H9 (cell line): ENCODE measurements around the gene NUP210L. TPM values are rescaled to one million over a fixed set of nuclear protein-coding genes. Genes with fewer than 3 reads are reported as not detected.

Source experiments
- DNase-seq: peaks from one replicate; pipeline ENCODE4 v3.0.0-alpha.2; 2017
- H2AFZ ChIP-seq: one replicate; pipeline ENCODE4 v1.6.1; 2013; ENCODE audit warnings: mild to moderate bottlenecking, low read length, control low read depth, moderate library complexity
- H2AK5ac ChIP-seq: 2 replicates; pipeline ENCODE4 v1.6.1; 2013; ENCODE audit warnings: low read length, control low read depth, mixed read lengths; ENCODE audit not compliant: insufficient read length
- H2BK120ac ChIP-seq: one replicate; pipeline ENCODE4 v1.6.1; 2013; ENCODE audit warnings: low read depth, mild to moderate bottlenecking, low read length, control low read depth, inconsistent platforms; ENCODE audit not compliant: poor library complexity, severe bottlenecking
- H2BK12ac ChIP-seq: 2 replicates; pipeline ENCODE4 v1.6.1; 2013; ENCODE audit warnings: low read length, control low read depth, mixed read lengths, low read depth; ENCODE audit not compliant: insufficient read length
- H2BK15ac ChIP-seq: 2 replicates; pipeline ENCODE4 v1.6.1; 2013; ENCODE audit warnings: low read depth, low read length, control low read depth
- H2BK20ac ChIP-seq: one replicate; pipeline ENCODE4 v1.6.1; 2013; ENCODE audit warnings: low read depth, mild to moderate bottlenecking, low read length, control low read depth, inconsistent platforms; ENCODE audit not compliant: poor library complexity, severe bottlenecking
- H2BK5ac ChIP-seq: 2 replicates; pipeline ENCODE4 v1.6.1; 2013; ENCODE audit warnings: low read length, control low read depth, mixed read lengths; ENCODE audit not compliant: insufficient read length
- H3K14ac ChIP-seq: 2 replicates; pipeline ENCODE4 v1.6.1; 2013; ENCODE audit warnings: low read length, control low read depth; ENCODE audit not compliant: insufficient read depth
- H3K18ac ChIP-seq: 2 replicates; pipeline ENCODE4 v1.6.1; 2013; ENCODE audit warnings: low read depth, mild to moderate bottlenecking, mixed read lengths, low read length, control low read depth; ENCODE audit not compliant: insufficient read length
- H3K23ac ChIP-seq: 2 replicates; pipeline ENCODE4 v1.6.1; 2013; ENCODE audit warnings: low read length, control low read depth, mixed read lengths, low read depth; ENCODE audit not compliant: insufficient read length
- H3K23me2 ChIP-seq: 2 replicates; pipeline ENCODE4 v1.6.1; 2013; ENCODE audit warnings: low read depth, mild to moderate bottlenecking, mixed read lengths, low read length, control low read depth; ENCODE audit not compliant: insufficient read length, poor library complexity, severe bottlenecking
- H3K27ac ChIP-seq: 2 replicates; pipeline ENCODE4 v1.5.1; 2013; ENCODE audit warnings: low read length, control low read depth, mixed read lengths, low read depth; ENCODE audit not compliant: insufficient read length
- H3K27me3 ChIP-seq: 2 replicates; pipeline ENCODE4 v1.6.1; 2013; ENCODE audit warnings: low read length, control low read depth, inconsistent platforms; ENCODE audit not compliant: insufficient read depth
- H3K4ac ChIP-seq: 2 replicates; pipeline ENCODE4 v1.6.1; 2013; ENCODE audit warnings: low read depth, mild to moderate bottlenecking, control low read depth, inconsistent platforms, low read length, moderate library complexity
- H3K4me1 ChIP-seq: 2 replicates; pipeline ENCODE4 v1.6.1; 2013; ENCODE audit warnings: low read length, control low read depth, inconsistent platforms; ENCODE audit not compliant: insufficient read depth
- H3K4me2 ChIP-seq: 2 replicates; pipeline ENCODE4 v1.6.1; 2013; ENCODE audit warnings: low read length, control low read depth, mixed read lengths; ENCODE audit not compliant: insufficient read length, insufficient read depth
- H3K56ac ChIP-seq: 2 replicates; pipeline ENCODE4 v1.6.1; 2013; ENCODE audit warnings: low read depth, mild to moderate bottlenecking, mixed read lengths, low read length, control low read depth; ENCODE audit not compliant: insufficient read length
- H3K79me1 ChIP-seq: 2 replicates; pipeline ENCODE4 v1.6.1; 2013; ENCODE audit warnings: low read depth, mild to moderate bottlenecking, moderate library complexity, low read length, control low read depth, inconsistent platforms; ENCODE audit not compliant: insufficient read depth, poor library complexity, severe bottlenecking
- H3K79me2 ChIP-seq: 2 replicates; pipeline ENCODE4 v1.6.1; 2013; ENCODE audit warnings: low read length, control low read depth, inconsistent platforms; ENCODE audit not compliant: insufficient read depth
- H3K9ac ChIP-seq: 2 replicates; pipeline ENCODE4 v1.6.1; 2013; ENCODE audit warnings: low read length, control low read depth, mixed read lengths; ENCODE audit not compliant: insufficient read length; ENCODE audit errors: extremely low read depth
- H3K9me3 ChIP-seq: one replicate; pipeline ENCODE4 v1.6.1; 2013; ENCODE audit warnings: low read depth, low read length, inconsistent platforms; ENCODE audit not compliant: control insufficient read depth
- H3T11ph ChIP-seq: one replicate; pipeline ENCODE4 v1.6.1; 2013; ENCODE audit warnings: mild to moderate bottlenecking, low read length, control low read depth, inconsistent platforms
- H4K20me1 ChIP-seq: one replicate; pipeline ENCODE4 v1.6.1; 2013; ENCODE audit not compliant: control insufficient read depth, insufficient read length, insufficient read depth
- H4K5ac ChIP-seq: 2 replicates; pipeline ENCODE4 v1.6.1; 2013; ENCODE audit warnings: low read depth, mild to moderate bottlenecking, mixed read lengths, low read length, control low read depth; ENCODE audit not compliant: insufficient read length
- H4K8ac ChIP-seq: replicated peaks from 2 replicates; pipeline ENCODE4 v1.6.1; 2013; ENCODE audit warnings: low read length, control low read depth, mixed read lengths, low read depth; ENCODE audit not compliant: insufficient read length
- H4K91ac ChIP-seq: 2 replicates; pipeline ENCODE4 v1.6.1; 2013; ENCODE audit warnings: low read depth, mild to moderate bottlenecking, moderate library complexity, mixed read lengths, low read length, control low read depth; ENCODE audit not compliant: insufficient read length
- H3K27ac Mint-ChIP-seq, 3 experiments: 2 replicates in 2 of 3; 3 replicates in 1 of 3; pipeline ENCODE4 v1.8.0; 2020 to 2021; ENCODE audit warnings: mixed read lengths in 3 of 3, mild to moderate bottlenecking in 1 of 3, moderate library complexity in 1 of 3
- H3K27me3 Mint-ChIP-seq: 2 replicates; pipeline ENCODE4 v1.8.0; 2021; ENCODE audit warnings: low read depth, mild to moderate bottlenecking, moderate library complexity, mixed read lengths
- H3K36me3 Mint-ChIP-seq, 3 experiments: 2 replicates in 2 of 3; 3 replicates in 1 of 3; pipeline ENCODE4 v1.8.0; 2020 to 2021; ENCODE audit warnings: low read depth in 3 of 3, mixed read lengths in 3 of 3; ENCODE audit not compliant: insufficient read depth in 1 of 3
- H3K4me1 Mint-ChIP-seq, 2 experiments: 2 replicates each; pipeline ENCODE4 v1.8.0; 2020; ENCODE audit warnings: mixed read lengths in 2 of 2
- H3K4me3 Mint-ChIP-seq, 2 experiments: 2 replicates in 1 of 2; 3 replicates in 1 of 2; pipeline ENCODE4 v1.8.0; 2020 to 2021; ENCODE audit warnings: mild to moderate bottlenecking in 2 of 2, mixed read lengths in 2 of 2, moderate library complexity in 1 of 2
- H3K9me3 Mint-ChIP-seq, 2 experiments: 2 replicates in 1 of 2; 3 replicates in 1 of 2; pipeline ENCODE4 v1.8.0; 2020; ENCODE audit warnings: mild to moderate bottlenecking in 2 of 2, mixed read lengths in 2 of 2, moderate library complexity in 1 of 2
- WGBS: extraction: QIAGEN DNeasy Blood & Tissue Kit; methylation state at CpG from one replicate; pipeline ENCODE4 v1.1.7; 2013; ENCODE audit warnings: missing lambda C conversion rate, low lambda C conversion rate, mixed read lengths; ENCODE audit not compliant: insufficient read length; ENCODE audit errors: extremely low coverage; 5-methylcytosine and 5-hydroxymethylcytosine counted together
- total RNA-seq: library from RNA; stranded (reverse); gene quantifications from 2 replicates; pipeline ENCODE4 v1.2.1, GENCODE V29; 2021
- TF ChIP-seq, protein P1 (sequence below): fragments of 200-600 bp; sonication (generic); conservative IDR thresholded peaks from 3 replicates; pipeline ENCODE4 v1.8.0; 2021; ENCODE audit warnings: antibody characterized with exemption, mild to moderate bottlenecking

NUP210L gene
- total RNA-seq, 1 experiment from 2014 or later: 0.04 TPM

DNA sequence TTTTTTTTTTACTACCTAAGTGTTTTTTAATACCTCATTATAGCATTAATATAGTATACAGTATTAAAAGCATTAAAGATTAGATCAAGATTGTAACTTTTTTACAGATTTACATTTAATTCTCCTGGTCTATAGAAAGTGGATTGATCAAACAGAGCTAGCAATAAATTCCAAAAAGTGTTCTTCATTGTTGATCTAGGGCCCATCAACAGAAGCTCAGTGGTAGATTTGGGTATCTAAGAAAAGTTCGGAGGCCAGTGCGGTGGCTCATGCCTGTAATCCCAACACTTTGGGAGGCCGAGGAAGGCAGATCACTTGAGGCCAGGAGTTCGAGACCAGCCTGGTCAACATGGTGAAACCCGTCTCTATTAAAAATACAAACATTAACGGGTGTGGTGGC, 12.5 kb downstream of the NUP210L start:
- Mint-ChIP-seq H3K27me3 (no peaks in the 10 kb centered on the region), H3K4me1 (no peaks in the 10 kb centered on the region), H3K27ac (no peak overlapping the region), H3K9me3 (no peaks in the 10 kb centered on the region), H3K4me3 (no peak overlapping the region), H3K36me3 (no peaks in the 10 kb centered on the region)
- H4K5ac ChIP-seq: no peak overlapping the region
- H3K4me2 ChIP-seq: no peak overlapping the region
- no peak overlapping the region for H3T11ph ChIP-seq
- no peaks in the 10 kb centered on the region for H3K4me1 ChIP-seq
- no peak overlapping the region for H2AFZ ChIP-seq
- no peak overlapping the region for H2BK120ac ChIP-seq
- H3K9me3 ChIP-seq: no peaks in the 10 kb centered on the region
- no peak overlapping the region for H3K23ac ChIP-seq
- no peak overlapping the region for H3K14ac ChIP-seq
- no peaks in the 10 kb centered on the region for H3K79me2 ChIP-seq
- no peak overlapping the region for H3K56ac ChIP-seq
- H2BK15ac ChIP-seq: no peak overlapping the region
- WGBS: no CpG with 5 or more reads among the region's 6 CpGs
- H3K18ac ChIP-seq: no peak overlapping the region
- H2BK5ac ChIP-seq: no peak overlapping the region
- TF ChIP-seq, protein P1, sequence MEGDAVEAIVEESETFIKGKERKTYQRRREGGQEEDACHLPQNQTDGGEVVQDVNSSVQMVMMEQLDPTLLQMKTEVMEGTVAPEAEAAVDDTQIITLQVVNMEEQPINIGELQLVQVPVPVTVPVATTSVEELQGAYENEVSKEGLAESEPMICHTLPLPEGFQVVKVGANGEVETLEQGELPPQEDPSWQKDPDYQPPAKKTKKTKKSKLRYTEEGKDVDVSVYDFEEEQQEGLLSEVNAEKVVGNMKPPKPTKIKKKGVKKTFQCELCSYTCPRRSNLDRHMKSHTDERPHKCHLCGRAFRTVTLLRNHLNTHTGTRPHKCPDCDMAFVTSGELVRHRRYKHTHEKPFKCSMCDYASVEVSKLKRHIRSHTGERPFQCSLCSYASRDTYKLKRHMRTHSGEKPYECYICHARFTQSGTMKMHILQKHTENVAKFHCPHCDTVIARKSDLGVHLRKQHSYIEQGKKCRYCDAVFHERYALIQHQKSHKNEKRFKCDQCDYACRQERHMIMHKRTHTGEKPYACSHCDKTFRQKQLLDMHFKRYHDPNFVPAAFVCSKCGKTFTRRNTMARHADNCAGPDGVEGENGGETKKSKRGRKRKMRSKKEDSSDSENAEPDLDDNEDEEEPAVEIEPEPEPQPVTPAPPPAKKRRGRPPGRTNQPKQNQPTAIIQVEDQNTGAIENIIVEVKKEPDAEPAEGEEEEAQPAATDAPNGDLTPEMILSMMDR: no peak
- H3K9ac ChIP-seq: no peak overlapping the region
- no peak overlapping the region for H2BK12ac ChIP-seq
- no peak overlapping the region for H4K91ac ChIP-seq
- no peak overlapping the region for H3K4ac ChIP-seq
- H2AK5ac ChIP-seq: no peak overlapping the region
- H3K79me1 ChIP-seq: no peaks in the 10 kb centered on the region
- no peak overlapping the region for H2BK20ac ChIP-seq
- DNase-seq: no peak
- no peak overlapping the region for H4K8ac ChIP-seq
- H3K23me2 ChIP-seq: no peaks in the 10 kb centered on the region
- no peak overlapping the region for H3K27ac ChIP-seq
- H3K27me3 ChIP-seq: no peaks in the 10 kb centered on the region
- H4K20me1 ChIP-seq: no peaks in the 10 kb centered on the region
